Adrenal gland (tissue), 12 donors: Measurements from ENCODE around the gene CXADR. TPM values are rescaled to one million over a fixed set of nuclear protein-coding genes. Genes with fewer than 3 reads are reported as not detected.
"Not testable (repeated sequence)": the region's sequence is repeated elsewhere in the genome, so short reads cannot be mapped to it uniquely, and the experiment has no call there.

Experiments used
- DNase-seq, 7 donors: peaks; one replicate each; pipeline ENCODE4 v3.0.0-alpha.2; 2019 to 2020
- H3K27ac ChIP-seq, 5 donors: fragments of 200-600 bp; sonication (generic) in 4 of 5; 1 replicate in 3 of 5; 2 replicates in 2 of 5; pipeline versions ENCODE4 v1.5.1 to v1.8.0; 2016 to 2020; ENCODE audit warnings: mild to moderate bottlenecking in 1 of 5
- H3K27me3 ChIP-seq: fragments of 200-600 bp; 2 replicates; pipeline ENCODE4 v1.8.0; 2021
- H3K36me3 ChIP-seq, 2 donors: fragments of 200-600 bp; replicated peaks in 1 of 2; 1 replicate in 1 of 2; 2 replicates in 1 of 2; pipeline versions ENCODE4 v1.5.1 to v1.8.0; 2018 to 2022
- H3K4me1 ChIP-seq, 2 donors: fragments of 200-600 bp; replicated peaks in 1 of 2; 1 replicate in 1 of 2; 2 replicates in 1 of 2; pipeline versions ENCODE4 v1.5.1 to v1.8.0; 2018 to 2021
- H3K4me3 ChIP-seq, 4 donors: fragments of 200-600 bp; sonication (generic) in 3 of 4; one replicate each; pipeline ENCODE4 v1.5.1; 2016 to 2018
- H3K9me3 ChIP-seq, 3 donors: fragments of 200-600 bp; sonication (generic) in 1 of 3; replicated peaks in 1 of 3; 1 replicate in 2 of 3; 2 replicates in 1 of 3; pipeline versions ENCODE4 v1.5.1 to v1.8.0; 2016 to 2021
- POLR2A ChIP-seq, 2 donors: fragments of 450-650 bp; IDR thresholded peaks; one replicate each; pipeline ENCODE4 v1.6.1; 2017; ENCODE audit warnings: antibody characterized with exemption in 2 of 2, mild to moderate bottlenecking in 2 of 2, moderate library complexity in 1 of 2
- WGBS, 4 donors: extraction: QIAGEN DNeasy Blood & Tissue Kit in 2 of 4; methylation state at CpG; one replicate each; pipeline versions ENCODE4 v1.1.5 to v1.1.7; 2013 to 2017; 5-methylcytosine and 5-hydroxymethylcytosine counted together
- intact Hi-C, 2 donors: fragments of 100-400 bp; cut with DNase I; formaldehyde crosslinking; loops; one replicate each; pipeline versions ENCODE4 v1.14.1 to v1.15.0; 2022 to 2023
- polyA plus RNA-seq, 3 donors: library from polyadenylated mRNA; stranded (reverse); fragments of 200-250 nt in 2 of 3; fragments of 350-450 nt in 1 of 3; fragmentation: Illumina TruSeq in 1 of 3; extraction: RNeasy Lipid Tissue Mini Kit (QIAGEN cat#74804) in 1 of 3; gene quantifications; one replicate each; pipeline ENCODE4 v1.2.3, GENCODE V29; 2013 to 2014
- total RNA-seq, 9 donors: library from RNA; depleted of rRNA in 4 of 9; stranded (reverse); fragments of >200 nt in 4 of 9; fragments of 120-200 nt in 1 of 9; fragmentation: NEBNext Ultra II Directional in 1 of 9; extraction: Animal tissue kit (Norgen Biotek cat#: 25700) in 1 of 9; gene quantifications; one replicate each; pipeline versions ENCODE4 v1.1.0 to v1.2.4, GENCODE V29; 2013 to 2023
- TF ChIP-seq, protein P1 (sequence below), 6 experiments: fragments of 450-650 bp in 4 of 6; fragments of 200-600 bp in 2 of 6; sonication (generic) in 1 of 6; IDR thresholded peaks; 1 replicate in 5 of 6; 2 replicates in 1 of 6; pipeline versions ENCODE4 v1.5.1 to v1.8.0; 2016 to 2021; ENCODE audit warnings: antibody characterized with exemption in 6 of 6, mild to moderate bottlenecking in 2 of 6, moderate library complexity in 1 of 6
- donor health status: healthy with polysubstance abuse.
- donor health status: Bipolar disorder and iron deficiency.
- donor health status: DM: yes; HTN: yes; CAD: no.
- donor health status: DM: no; HTN: no; CAD: no.
- donor health status: DM: no; HTN: no; CAD: no.
- donor health status: DM: yes; HTN: yes; CAD: no.

Gene CXADR
- total and polyA plus RNA-seq, 12 donors, result 1.5 to 25.2 (median 11.5) TPM

DNA sequence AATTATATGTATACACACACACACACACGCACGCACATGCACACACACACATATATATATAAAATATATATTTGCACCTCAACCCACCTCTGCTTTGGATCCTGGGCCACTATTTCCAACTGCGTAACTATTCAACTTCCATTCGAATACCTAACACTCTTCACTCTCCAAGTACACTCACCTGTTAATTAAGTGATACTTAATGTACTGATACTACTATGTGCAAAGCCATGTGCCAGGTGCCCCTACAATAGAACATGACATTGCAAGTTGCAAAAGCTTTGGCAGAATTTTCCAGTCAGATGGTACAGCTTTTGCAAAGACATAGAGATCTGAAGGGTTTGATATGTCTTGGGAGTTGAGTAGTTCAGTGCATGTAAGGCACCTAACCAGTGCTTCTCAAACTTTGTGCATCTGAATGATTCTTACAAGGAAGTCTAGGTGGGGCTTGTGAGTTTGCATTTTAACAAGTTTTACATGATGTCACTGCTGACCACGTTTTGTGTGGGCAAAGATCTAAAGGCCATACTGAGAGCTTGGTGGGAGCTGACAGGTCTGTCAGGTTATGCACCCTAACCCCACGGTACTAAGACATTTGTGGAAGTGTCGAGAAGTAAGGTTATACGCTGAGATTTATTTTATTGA lies 7.2 kb downstream of the CXADR start:
- Histone ChIP-seq H3K9me3 (no peaks in the 10 kb centered on the region), H3K27me3 (no peaks in the 10 kb centered on the region), H3K4me1 (peaks cover 0 to 12% of the 10 kb centered on the region in 2 donors), H3K4me3 (no peak overlapping the region), H3K27ac (no peak overlapping the region), H3K36me3 (no peaks in the 10 kb centered on the region)
- intact Hi-C loops, result no loop called here
- TF ChIP-seq, protein P1, sequence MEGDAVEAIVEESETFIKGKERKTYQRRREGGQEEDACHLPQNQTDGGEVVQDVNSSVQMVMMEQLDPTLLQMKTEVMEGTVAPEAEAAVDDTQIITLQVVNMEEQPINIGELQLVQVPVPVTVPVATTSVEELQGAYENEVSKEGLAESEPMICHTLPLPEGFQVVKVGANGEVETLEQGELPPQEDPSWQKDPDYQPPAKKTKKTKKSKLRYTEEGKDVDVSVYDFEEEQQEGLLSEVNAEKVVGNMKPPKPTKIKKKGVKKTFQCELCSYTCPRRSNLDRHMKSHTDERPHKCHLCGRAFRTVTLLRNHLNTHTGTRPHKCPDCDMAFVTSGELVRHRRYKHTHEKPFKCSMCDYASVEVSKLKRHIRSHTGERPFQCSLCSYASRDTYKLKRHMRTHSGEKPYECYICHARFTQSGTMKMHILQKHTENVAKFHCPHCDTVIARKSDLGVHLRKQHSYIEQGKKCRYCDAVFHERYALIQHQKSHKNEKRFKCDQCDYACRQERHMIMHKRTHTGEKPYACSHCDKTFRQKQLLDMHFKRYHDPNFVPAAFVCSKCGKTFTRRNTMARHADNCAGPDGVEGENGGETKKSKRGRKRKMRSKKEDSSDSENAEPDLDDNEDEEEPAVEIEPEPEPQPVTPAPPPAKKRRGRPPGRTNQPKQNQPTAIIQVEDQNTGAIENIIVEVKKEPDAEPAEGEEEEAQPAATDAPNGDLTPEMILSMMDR (IDR thresholded peaks at IDR 0.05), result no peak
- no peak for DNase-seq
- 86 to 93% (median 88%) methylated on average over 8 of the region's 8 CpGs for whole genome bisulfite sequencing, 4 donors

DNA sequence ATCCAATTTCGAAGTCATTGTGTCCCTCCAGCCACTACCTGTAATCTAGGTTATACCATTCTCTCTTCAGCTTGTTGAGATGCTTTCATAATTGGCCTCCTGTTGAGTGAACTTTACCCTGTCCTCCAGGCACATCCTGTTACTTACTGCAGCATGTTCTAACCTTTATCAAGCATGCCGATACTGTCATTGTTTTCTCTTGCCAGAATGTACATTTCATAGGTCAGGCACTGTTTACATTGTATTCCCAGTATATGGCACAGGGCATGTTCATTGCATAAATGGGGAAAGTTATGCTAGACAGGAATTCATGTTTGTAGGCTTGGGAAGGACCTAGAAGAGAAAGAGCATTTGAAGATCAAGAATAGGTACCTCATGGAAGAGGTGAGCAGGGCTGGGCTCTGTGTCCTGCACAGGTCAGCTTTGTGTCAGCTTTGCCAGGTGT lies 10.2 kb downstream of the CXADR start:
- H3K27me3 ChIP-seq, result no peaks in the 10 kb centered on the region
- 78 to 87% (median 85%) methylated on average over 2 of the region's 2 CpGs for WGBS, 4 donors
- no peaks in the 10 kb centered on the region for H3K9me3 ChIP-seq
- no peaks in the 10 kb centered on the region for H3K36me3 ChIP-seq
- no peak for TF ChIP-seq POLR2A (IDR thresholded peaks at IDR 0.05)
- TF ChIP-seq, protein P1 (IDR thresholded peaks at IDR 0.05), result no peak
- no peak overlapping the region for H3K4me3 ChIP-seq
- DNase-seq, result no peak
- no peak overlapping the region for H3K27ac ChIP-seq
- peaks cover 5 to 25% of the 10 kb centered on the region in 2 donors for H3K4me1 ChIP-seq
- intact Hi-C loops, result no loop called here

DNA sequence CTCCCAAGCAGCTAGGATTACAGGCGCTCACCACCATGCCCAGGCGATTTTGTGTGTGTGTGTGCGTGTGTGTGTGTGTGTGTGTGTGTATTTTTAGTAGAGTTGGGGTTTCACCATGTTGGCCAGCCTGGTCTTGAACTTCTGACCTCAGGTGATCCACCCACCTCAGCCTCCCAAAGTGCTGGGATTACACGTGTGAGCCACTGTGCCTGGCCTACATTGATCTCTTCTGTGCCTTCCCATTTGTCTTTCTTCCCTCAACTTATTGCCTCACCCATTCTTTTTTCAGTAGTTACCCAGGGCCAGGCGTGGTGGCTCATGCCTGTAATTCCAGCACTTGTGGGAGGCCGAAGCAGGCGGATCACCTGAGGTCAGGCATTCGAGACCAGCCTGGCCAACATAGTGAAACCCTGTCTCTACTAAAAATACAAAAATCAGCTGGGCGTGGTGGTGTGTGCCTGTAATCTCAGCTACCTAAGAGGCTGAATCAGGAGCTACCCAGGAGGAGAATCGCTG lies 11.2 kb downstream of the CXADR start:
- H3K27ac ChIP-seq, H3K9me3 ChIP-seq, H3K27me3 ChIP-seq, H3K36me3 ChIP-seq, H3K4me3 ChIP-seq, intact Hi-C loops, DNase-seq: not testable (repeated sequence)
- WGBS, 4 donors, result 87 to 96% (median 92%) methylated on average over 9 to 10 of the region's 10 CpGs
- peaks cover 5 to 23% of the 10 kb centered on the region in 2 donors for H3K4me1 ChIP-seq

DNA sequence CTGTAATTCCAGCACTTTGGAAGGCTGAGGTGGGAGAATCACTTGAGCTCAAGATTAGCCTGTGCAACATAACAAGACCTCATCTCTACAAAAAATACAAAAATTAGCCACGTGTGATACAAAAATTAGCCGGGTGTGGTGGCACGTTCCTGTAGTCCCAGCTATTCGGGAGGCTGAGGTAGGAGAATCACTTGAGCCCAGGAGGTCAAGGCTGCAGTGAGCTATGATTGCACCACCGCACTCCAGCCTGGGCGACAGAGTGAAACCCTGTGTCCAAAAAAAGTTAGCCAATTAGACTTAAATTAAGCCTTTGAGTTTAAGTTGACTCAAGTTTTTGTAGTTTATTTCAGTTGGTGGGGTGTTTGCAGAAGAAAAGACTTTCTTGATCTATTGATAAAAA lies 11.8 kb downstream of the CXADR start:
- Histone ChIP-seq H3K4me1 (peaks cover 5 to 21% of the 10 kb centered on the region in 2 donors), H3K9me3 (no peaks in the 10 kb centered on the region), H3K27me3 (no peaks in the 10 kb centered on the region), H3K36me3 (no peaks in the 10 kb centered on the region), H3K4me3 (no peak overlapping the region), H3K27ac (no peak overlapping the region)
- intact Hi-C loops, result no loop called here
- 65 to 70% (median 68%) methylated on average over 6 of the region's 6 CpGs for WGBS, 4 donors
- no peak for DNase-seq
- TF ChIP-seq, protein P1 (IDR thresholded peaks at IDR 0.05), result no peak
- no peak for TF ChIP-seq POLR2A (IDR thresholded peaks at IDR 0.05)

DNA sequence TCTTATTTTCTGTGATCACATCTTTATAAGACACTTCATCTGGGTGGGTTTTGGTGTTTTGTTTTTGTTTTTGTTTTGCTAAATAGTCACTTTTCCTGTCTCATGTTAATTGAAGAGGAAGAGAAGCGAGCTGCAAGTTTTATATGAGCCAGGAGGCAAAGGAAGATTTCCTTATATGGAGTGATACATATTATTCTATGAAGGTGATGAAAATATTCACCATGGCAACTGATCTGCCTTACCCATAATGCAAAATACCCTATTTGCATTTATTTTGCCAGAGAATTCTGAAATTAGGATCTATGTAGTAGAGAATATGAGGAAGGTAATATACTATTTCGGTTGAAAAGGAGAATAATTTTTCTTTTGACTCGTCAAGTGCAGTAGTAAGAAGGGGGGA lies 13.9 kb downstream of the CXADR start:
- H3K36me3 ChIP-seq, result no peaks in the 10 kb centered on the region
- H3K4me3 ChIP-seq, result no peak overlapping the region
- 82 to 89% (median 87%) methylated on average over 3 of the region's 3 CpGs for WGBS, 4 donors
- intact Hi-C loops, result no loop called here
- H3K4me1 ChIP-seq, result peaks cover 5 to 21% of the 10 kb centered on the region in 2 donors
- H3K27me3 ChIP-seq, result no peaks in the 10 kb centered on the region
- no peaks in the 10 kb centered on the region for H3K9me3 ChIP-seq
- no peak for DNase-seq
- TF ChIP-seq POLR2A (IDR thresholded peaks at IDR 0.05), result no peak
- TF ChIP-seq, protein P1 (IDR thresholded peaks at IDR 0.05), result no peak
- peak overlapping the region in 1 of 5 donors; percentile 9 for H3K27ac ChIP-seq
